Testis (tissue), 3 donors: ENCODE results near the gene MAP1LC3B2. TPM values are rescaled to one million over a fixed set of nuclear protein-coding genes. Genes with fewer than 3 reads are reported as not detected.

ENCODE experiments used
- DNase-seq: peaks from one replicate; pipeline ENCODE4 v3.0.0-alpha.2; 2019
- H3K27ac ChIP-seq, 2 donors: fragments of 200-600 bp; sonication (generic); one replicate each; pipeline ENCODE4 v1.5.1; 2019
- H3K27me3 ChIP-seq: fragments of 200-600 bp; sonication (generic); one replicate; pipeline ENCODE4 v1.5.1; 2019
- H3K36me3 ChIP-seq: fragments of 200-600 bp; sonication (generic); one replicate; pipeline ENCODE4 v1.5.1; 2017; ENCODE audit warnings: low read depth; ENCODE audit errors: missing control alignments
- H3K4me1 ChIP-seq: fragments of 200-600 bp; sonication (generic); one replicate; pipeline ENCODE4 v1.5.1; 2019
- H3K4me3 ChIP-seq, 2 donors: fragments of 200-600 bp; sonication (generic); one replicate each; pipeline ENCODE4 v1.5.1; 2017 to 2019
- H3K9me3 ChIP-seq: fragments of 200-600 bp; sonication (generic); one replicate; pipeline ENCODE4 v1.5.1; 2017
- POLR2A ChIP-seq: fragments of 450-650 bp; IDR thresholded peaks from one replicate; pipeline ENCODE4 v1.6.1; 2017; ENCODE audit warnings: antibody characterized with exemption, mild to moderate bottlenecking, moderate library complexity
- WGBS, 2 donors: methylation state at CpG; one replicate each; pipeline ENCODE4 v1.1.5; 2018; 5-methylcytosine and 5-hydroxymethylcytosine counted together
- intact Hi-C: fragments of 100-400 bp; cut with DNase I; formaldehyde crosslinking; loops from one replicate; pipeline ENCODE4 v1.15.1; 2023; ENCODE audit warnings: low total_unique reads
- polyA plus RNA-seq: library from polyadenylated mRNA; stranded (reverse); fragments of 350-450 nt; fragmentation: Illumina TruSeq; extraction: RNeasy Lipid Tissue Mini Kit (QIAGEN cat#74804); gene quantifications from one replicate; pipeline ENCODE4 v1.2.3, GENCODE V29; 2014; ENCODE audit warnings: low read depth, low replicate concordance; ENCODE audit not compliant: insufficient read depth
- total RNA-seq, 2 donors: library from RNA; depleted of rRNA; stranded (reverse); fragments of >200 nt; gene quantifications; one replicate each; pipeline ENCODE4 v1.2.3, GENCODE V29; 2016
- TF ChIP-seq, protein P1 (sequence below), 3 experiments: fragments of 450-650 bp in 2 of 3; fragments of 200-600 bp in 1 of 3; sonication (generic) in 1 of 3; IDR thresholded peaks; one replicate each; pipeline ENCODE4 v1.5.1; 2016 to 2019; ENCODE audit warnings: antibody characterized with exemption in 3 of 3, mild to moderate bottlenecking in 2 of 3, moderate library complexity in 1 of 3

MAP1LC3B2 gene
- total and polyA plus RNA-seq, 3 donors from 2014 or later: 1.0 to 2.1 (median 1.5) TPM

DNA sequence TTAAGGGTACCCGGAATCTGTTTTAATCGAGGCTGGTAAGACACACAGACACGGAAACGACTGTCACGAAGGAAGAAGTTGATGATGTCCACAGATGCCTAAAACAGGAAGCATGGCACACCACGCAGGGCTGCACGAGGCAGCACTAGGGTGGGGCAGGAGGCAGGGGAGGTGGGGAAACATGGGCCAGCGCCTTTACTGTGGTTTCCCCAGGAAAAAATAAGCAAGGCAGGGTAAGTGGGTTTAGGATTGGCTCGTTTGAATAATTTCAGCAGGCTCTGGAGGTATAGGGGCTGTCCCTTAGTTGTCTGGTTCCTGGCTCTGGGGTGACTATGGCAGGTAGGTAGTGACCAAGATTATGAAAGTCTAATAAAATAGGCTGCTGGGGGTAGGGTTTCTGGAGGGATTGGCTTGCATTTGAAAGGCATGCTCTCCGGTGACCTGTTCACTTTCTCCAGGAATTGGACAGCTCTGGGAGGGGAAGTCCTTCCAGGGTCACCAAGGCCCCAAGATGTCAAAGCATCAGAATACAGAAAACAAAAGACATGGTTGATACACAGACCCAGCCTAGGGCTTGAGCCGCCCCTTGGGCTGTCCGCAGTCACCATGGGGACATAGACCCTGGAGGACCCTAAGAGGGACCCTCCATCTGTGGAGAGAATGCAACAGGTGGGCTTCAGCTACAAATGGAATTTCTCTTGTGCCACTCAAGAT, 35.3 kb downstream of the MAP1LC3B2 start:
- peaks cover 40% of the 10 kb centered on the region for H3K4me1 ChIP-seq

DNA sequence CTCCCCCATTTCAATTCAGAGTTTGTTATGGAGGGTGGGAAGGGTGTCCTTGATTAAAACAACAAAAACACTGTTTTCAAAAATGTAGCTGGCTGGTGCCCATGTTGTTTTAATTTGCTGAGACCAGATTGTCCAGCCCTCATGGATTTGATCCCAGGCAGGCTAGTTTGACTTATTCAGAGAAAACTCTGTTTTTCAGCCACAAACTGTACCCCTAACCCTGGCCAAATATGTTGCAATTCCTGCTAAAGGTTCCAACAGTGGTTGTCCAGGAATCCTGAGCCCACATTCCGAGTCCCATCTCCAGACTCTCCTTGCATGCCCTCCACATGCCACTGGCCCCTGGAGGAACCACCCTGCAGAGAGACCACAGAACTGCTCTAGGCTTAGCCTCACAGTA, 36.0 kb downstream of the MAP1LC3B2 start:
- no peak for TF ChIP-seq POLR2A
- TF ChIP-seq, protein P1, sequence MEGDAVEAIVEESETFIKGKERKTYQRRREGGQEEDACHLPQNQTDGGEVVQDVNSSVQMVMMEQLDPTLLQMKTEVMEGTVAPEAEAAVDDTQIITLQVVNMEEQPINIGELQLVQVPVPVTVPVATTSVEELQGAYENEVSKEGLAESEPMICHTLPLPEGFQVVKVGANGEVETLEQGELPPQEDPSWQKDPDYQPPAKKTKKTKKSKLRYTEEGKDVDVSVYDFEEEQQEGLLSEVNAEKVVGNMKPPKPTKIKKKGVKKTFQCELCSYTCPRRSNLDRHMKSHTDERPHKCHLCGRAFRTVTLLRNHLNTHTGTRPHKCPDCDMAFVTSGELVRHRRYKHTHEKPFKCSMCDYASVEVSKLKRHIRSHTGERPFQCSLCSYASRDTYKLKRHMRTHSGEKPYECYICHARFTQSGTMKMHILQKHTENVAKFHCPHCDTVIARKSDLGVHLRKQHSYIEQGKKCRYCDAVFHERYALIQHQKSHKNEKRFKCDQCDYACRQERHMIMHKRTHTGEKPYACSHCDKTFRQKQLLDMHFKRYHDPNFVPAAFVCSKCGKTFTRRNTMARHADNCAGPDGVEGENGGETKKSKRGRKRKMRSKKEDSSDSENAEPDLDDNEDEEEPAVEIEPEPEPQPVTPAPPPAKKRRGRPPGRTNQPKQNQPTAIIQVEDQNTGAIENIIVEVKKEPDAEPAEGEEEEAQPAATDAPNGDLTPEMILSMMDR (IDR thresholded peaks at IDR 0.05): no peak
- WGBS, 2 donors: 0 to 5% methylated on average over 1 of the region's 1 CpG
- DNase-seq: peak; percentile 70
- Histone ChIP-seq H3K4me3 (no peak overlapping the region), H3K36me3 (no peaks in the 10 kb centered on the region), H3K27ac (no peak overlapping the region), H3K9me3 (no peaks in the 10 kb centered on the region), H3K27me3 (no peaks in the 10 kb centered on the region), H3K4me1 (peaks cover 47% of the 10 kb centered on the region)
- intact Hi-C loops: no loop called here

More for the DNA sequence above, 35.3 kb downstream of the MAP1LC3B2 start:
- Histone ChIP-seq H3K27ac (no peak overlapping the region), H3K4me3 (no peak overlapping the region), H3K27me3 (no peaks in the 10 kb centered on the region), H3K36me3 (no peaks in the 10 kb centered on the region), H3K9me3 (no peaks in the 10 kb centered on the region)
- no peak for DNase-seq
- 87 to 92% methylated on average over 12 of the region's 12 CpGs for WGBS, 2 donors
- intact Hi-C loops: no loop called here
- TF ChIP-seq, protein P1 (IDR thresholded peaks at IDR 0.05): no peak
- no peak for TF ChIP-seq POLR2A

DNA sequence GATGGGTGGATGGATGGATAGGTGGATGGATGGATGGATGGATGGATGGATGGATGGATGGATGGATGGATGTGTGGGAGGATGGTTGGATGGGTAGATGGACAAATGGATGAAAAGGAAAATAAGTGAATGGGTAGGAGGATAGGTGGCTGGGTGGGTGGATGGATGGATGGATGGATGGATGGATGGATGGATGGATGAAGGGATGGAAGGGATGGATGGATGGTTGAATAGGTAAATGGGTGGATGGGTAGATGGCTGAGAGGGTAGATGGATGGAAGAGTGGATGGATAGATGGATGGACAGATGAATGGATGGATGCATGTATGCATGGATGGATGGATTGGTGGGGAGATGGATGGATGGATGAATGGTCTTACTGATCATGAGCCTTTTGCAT, 36.5 kb downstream of the MAP1LC3B2 start:
- Histone ChIP-seq H3K36me3 (no peaks in the 10 kb centered on the region), H3K9me3 (no peaks in the 10 kb centered on the region), H3K4me3 (no peak overlapping the region), H3K27ac (no peak overlapping the region), H3K27me3 (no peaks in the 10 kb centered on the region), H3K4me1 (peaks cover 48% of the 10 kb centered on the region)
- DNase-seq: no peak
- TF ChIP-seq, protein P1 (IDR thresholded peaks at IDR 0.05): no peak
- TF ChIP-seq POLR2A: no peak
- intact Hi-C loops: no loop called here

DNA sequence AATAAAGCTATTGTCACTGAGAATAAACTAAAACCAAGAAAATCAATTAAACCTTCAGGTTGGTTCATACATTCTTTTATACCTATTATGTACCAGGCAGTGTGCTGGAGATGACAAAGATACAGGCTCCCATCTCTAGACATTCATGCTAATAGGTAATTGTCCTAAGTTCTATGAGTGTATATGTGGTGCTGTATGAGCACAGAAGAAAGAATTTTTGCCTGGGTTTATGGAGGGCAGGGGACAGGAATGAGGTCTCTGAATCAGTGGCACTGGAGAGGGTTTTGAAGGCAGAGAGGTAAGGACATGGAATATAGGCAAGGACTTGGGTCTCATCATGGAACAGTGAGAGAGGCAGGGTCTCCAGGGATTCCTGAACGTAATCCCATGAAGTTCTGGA, 38.7 kb downstream of the MAP1LC3B2 start:
- no peak for DNase-seq
- no peak for TF ChIP-seq POLR2A
- TF ChIP-seq, protein P1 (IDR thresholded peaks at IDR 0.05): no peak
- H3K4me1 ChIP-seq: peaks cover 36% of the 10 kb centered on the region
- no peaks in the 10 kb centered on the region for H3K36me3 ChIP-seq
- WGBS, 2 donors: 75 to 93% methylated on average over 1 of the region's 1 CpG
- H3K27me3 ChIP-seq: no peaks in the 10 kb centered on the region
- intact Hi-C loops: no loop called here
- H3K9me3 ChIP-seq: no peaks in the 10 kb centered on the region
- no peak overlapping the region for H3K4me3 ChIP-seq
- H3K27ac ChIP-seq: peak overlapping the region in 1 of 2 donors; percentile 81
